ENCODE data around the gene ALLC.

Gene ALLC

DNA sequence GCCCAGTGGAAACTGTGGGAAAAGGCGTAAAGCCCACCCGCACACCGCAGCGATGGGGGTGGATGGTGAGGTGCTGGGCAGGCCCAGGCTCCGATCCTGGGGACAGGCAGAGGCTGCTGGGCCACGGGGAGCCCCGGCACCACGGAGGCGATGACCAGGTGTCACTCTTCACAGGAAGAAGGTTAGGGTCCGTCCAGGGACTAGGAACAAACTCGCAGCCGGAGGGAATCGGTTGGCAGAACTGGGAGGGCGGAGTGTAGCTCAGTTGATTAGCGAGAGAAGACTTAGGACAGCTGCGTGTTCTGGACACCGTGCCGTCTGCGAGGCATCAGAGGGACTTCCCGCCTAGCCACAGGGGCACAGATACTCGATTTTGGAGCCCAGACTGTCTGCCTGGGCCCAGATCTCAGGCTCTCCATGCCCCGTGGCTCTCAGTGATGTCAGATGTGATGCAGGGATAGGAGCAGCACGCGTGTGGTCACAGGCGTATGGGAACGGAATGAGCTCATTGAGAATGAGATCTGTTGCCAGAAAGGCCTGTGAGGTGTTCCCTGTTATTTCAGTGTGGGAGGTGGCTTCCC lies 16.1 kb upstream of the ALLC start:
- DNase-seq, result no peak

DNA sequence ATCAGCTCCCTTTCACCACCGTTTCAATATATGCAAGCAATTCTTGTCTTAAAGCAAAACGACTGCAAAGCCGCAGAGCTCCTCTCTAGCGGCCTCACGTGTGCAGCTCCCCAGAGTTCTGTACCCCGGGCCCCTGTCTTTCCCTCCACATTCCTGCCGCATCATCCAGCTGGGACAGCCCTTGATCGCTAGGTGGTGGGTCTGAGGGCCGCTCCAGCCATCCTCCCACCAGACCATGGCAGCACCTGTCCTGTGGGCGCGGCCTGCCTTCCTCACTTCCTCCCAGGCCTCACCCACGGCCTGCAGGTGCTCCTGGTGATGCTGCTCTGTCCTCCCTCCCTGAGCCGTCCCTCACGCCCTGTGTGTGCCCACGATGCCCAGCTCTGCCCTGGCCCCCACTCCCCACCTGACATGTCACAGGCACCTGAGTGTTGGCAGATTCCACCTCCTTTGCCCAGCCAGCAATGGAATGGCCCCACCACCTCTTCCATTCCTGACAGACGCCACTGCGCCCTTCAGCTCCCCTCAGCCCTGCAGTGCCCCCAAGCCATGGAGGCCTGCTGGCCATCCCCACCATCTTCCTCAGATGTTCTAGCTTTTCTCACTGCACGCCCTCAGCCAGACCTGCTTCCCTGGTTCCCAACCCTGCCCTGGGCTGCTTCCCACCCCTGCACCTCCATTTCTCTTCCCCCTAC lies 15.3 kb upstream of the ALLC start:
- no peak for DNase-seq

GRCh38 chr2:3643371-3644245 lies 14.4 kb upstream of the ALLC start:
- DNase-seq, result no peak

DNA sequence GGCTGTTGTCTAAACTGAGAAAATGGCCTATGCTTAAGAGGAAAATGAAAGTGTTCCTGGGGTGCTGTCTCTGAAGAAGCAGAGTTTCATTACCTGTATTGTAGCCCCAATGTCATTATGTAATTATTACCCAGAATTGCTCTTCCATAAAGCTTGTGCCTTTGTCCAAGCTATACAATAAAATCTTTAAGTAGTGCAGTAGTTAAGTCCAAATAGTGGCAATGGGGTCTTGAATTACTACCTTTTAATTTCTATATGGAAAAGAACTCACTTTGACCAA lies 13.8 kb upstream of the ALLC start:
- no peak for DNase-seq

DNA sequence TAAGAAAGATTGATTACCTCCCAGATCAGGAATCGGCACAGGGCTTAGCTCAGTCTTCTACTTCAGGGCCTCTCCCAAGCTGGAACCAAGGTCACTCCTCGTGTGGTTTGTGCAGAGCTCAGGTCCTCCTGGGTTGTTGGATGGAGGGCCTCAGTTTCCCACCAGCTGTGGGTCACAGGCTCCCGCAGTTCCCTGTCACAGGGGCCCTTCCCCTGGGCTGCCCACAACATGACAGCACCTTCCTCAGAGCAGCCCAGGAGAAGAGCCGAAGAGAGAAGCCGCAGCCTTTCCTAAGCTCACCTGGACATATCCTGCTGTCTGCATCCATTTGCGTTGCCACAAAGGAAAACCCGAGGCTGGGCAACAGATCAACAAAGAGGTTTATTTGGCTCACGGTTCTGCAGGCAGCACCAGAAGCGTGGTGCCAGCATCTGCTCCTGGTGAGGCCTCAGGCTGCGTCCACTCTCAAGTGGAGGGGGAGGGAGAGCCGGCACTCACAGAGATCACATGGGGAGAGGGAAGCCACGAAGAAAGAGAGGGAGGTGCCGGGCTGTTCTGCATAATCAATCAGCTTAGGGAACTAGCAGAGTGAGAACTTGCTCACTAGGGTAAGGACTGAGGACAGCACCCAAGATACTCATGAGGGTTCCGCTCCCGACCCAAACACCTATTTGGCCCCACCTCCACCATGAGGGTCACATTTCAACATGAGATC lies 13.0 kb upstream of the ALLC start:
- DNase-seq, result no peak

GRCh38 chr2:3645745-3646389 lies 12.1 kb upstream of the ALLC start:
- DNase-seq, result no peak

DNA sequence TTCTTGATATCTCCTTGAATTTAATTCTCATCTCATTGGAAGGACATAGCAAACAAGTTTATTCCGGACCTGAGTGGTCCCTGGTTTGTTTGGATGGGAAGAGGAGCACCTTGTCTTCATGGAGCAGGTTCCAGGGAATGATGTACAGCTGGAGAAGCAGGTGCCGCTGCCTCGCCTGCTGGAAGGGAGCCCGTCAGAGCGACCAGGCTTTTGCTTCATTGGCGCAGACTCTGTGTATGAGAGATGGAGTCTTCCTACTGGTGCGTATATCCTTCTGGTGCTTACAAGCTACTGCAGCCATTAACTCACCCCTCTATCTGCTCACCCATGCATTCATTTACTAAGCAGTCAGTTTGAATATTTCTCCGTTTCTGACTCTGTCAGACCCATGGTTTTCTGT lies 11.6 kb upstream of the ALLC start:
- DNase-seq, result no peak

- no peak for DNase-seq
Measured at GRCh38 chr2:3647246-3647645, 10.8 kb upstream of the ALLC start.

GRCh38 chr2:3647831-3648651 lies 10.0 kb upstream of the ALLC start:
- no peak for DNase-seq

DNA sequence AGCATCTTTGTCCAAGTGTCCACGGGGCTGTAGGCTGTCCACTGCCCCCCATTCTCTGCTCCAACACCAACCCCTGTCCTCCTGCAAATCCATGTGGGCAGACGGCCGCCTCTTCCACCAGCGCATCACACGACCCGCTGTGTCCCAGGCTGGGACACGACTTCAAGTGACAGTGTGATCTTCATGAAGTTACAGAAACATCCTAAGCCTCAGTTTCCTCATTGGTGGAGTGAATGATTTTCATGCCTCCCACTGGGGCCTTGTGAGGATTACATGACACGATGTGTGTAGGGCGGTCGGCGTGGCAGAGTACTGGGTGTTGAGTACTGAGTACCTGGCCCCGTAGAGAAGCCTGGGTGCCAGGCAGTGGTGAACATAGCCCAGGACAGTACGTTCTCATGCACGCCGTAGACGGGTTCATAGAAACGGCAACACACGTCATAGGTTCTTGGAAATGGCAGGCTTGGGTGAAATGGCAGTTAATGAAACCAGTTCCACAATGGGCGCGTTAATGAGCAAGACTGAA lies 9.3 kb upstream of the ALLC start:
- DNase-seq, result no peak

DNA sequence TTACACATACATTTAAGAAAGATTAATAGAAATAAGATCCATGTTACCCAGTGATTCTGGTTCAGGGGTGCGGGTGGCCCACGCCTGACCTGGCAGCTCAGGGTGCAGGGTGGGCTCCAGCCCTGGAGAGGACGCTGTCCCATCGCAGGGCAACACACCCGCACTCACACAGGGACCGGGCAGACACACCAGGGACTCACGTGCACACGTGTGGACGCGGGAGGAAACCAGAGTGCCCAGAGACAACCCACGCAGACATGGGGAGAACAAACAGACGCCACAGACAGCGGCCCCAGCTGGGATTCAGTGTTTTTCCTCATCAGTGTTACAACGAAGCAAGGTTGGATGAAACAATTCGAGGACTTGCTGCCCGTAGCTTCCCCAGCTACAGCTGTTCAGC lies 8.4 kb upstream of the ALLC start:
- DNase-seq, result no peak

- DNase-seq, result no peak
Measured at GRCh38 chr2:3650140-3650920, 7.7 kb upstream of the ALLC start.

DNA sequence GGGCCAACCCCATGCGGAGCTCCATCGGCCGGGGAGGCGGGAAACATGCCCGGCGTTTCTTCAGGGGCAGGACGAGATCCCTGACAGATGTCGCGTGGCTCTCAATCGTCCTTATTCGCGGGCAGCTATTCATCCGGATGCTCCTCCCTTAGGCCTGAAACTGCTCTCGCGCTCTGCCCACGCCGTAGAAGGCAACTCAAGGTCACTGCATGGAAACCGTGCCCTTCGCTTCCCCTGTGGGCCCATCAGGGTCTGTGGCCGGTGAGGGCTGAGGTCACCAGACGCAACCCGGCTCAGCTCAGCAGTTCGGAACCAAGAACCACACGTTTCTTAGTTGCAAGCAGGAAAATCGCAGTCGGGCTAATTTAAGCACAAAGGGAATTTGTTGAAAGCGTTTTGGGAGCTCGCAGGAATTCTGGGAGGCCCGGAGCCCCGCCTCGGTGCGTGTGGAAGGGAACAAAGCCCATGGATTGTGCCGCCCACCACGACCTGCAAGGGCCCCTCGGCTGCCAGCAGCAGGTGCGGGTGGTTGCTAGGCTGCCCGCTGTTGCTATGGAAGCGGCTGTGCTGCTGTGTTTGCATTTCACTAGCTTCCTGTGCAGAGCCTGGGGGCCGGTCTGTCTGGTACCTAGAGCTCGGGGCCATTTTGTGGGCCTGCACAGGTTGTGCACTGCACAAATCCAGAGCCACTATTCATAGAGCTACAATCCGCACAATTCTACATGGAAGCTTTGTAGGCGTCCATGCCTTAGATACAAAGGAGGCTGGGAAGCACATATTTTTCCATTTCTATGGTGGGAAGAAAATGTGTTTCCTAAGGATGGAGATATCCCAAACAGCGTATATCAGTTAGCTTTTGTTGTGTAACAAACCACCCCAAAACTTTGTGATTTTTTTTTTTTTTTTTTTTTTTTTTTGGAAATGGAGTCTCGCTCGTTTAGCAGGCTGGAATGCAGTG lies 6.0 kb upstream of the ALLC start:
- DNase-seq, result peak; percentile 77

DNA sequence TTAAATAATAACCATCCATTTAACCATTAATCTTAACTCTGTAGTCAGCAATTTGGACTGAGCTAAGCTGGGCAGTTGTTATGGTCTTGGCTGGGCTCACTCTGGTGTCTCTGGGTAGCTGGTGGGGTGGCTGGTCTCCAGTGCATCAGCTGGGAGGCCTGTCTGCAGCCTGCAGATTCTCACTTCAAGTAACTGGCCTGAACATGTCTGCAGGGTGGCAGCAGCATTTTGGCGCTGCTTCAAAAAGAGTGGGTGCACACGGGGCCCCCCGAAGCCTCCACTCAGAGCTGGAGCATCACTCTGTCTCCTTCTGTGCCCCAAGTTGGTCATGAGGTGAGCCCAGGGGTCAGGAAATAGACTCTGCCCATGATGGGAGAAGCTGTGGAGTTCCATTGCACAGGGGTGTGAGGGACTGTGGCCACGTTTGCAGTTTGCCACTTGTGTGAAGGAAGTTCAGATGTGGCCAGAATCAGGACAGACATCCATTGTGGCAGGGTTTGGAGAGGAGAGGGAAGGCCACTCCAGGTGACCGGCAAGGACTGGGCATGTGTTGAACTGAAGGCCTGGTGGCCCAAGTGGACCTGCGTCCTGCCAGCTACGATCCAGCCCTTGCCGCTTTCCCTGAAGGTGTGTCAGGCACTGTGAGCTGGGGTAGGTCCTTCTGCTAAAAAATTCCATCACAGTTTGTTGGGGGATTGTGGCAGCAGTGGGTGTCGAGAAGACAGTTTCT lies 4.9 kb upstream of the ALLC start:
- DNase-seq, result no peak

DNA sequence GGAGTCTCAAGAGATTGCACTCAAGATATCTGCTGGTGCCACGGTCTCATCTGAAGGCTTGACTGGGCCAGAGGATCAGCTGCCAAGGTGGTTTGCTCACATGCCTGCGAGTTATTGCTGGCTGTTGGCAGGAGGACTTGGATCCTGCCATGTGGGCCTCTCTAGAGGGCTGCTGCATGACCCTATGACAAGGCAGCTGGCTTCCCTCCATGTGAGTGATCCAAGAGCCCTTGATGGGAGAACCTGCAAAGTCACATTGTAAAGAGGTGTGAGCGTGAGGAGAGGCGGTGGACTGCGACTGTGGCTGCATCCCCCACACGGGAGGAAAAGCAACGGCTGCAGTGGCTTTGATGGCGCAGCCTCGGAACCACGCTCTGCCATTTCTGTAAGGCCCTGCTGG lies 4.0 kb upstream of the ALLC start:
- DNase-seq, result no peak

GRCh38 chr2:3654531-3655225 lies 3.3 kb upstream of the ALLC start:
- DNase-seq, result no peak

GRCh38 chr2:3655871-3656761 lies 1.9 kb upstream of the ALLC start:
- no peak for DNase-seq
